ENCODE data around the gene IFNAR1. TPM values are rescaled to one million over a fixed set of nuclear protein-coding genes. Genes with fewer than 3 reads are reported as not detected.

Gene IFNAR1
- total RNA-seq, 3 donors from 2014 or later: 30.2 to 44.8 (median 42.9) TPM

DNA sequence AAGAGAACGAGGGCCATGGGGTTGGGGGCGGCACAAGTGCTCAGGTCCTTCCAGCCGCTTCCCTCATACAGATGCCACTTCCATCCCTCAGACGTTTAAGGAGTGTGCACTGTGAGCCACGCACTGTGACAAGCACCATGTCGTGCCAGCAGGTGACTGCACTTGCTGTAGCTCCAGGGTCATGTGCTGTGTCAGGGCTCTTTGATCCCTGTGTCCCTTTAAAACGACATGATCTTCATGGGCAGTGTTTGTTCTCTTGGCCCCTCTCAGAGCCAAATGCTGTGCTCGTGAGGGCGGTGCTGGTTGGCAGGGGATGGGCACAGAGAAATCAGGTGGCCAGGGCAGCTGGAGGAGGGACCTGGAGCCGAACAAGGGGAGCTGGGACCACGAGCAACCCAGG, 38.7 kb upstream of the IFNAR1 start:
- H3K4me3 ChIP-seq: no peak overlapping the region
- H3K36me3 ChIP-seq: no peaks in the 10 kb centered on the region
- intact Hi-C loops (cut with DNase I; ENCODE audit: low total_unique reads): no loop called here
- H3K9me3 ChIP-seq: no peaks in the 10 kb centered on the region
- peak overlapping the region; percentile 80 to 82 for H3K27ac ChIP-seq
- peaks cover 3 to 7% of the 10 kb centered on the region in 2 donors for H3K4me1 ChIP-seq
- DNase-seq (ENCODE audit: low spot score in 2 of 2): no peak
- no peak for TF ChIP-seq POLR2AphosphoS5 (IDR thresholded peaks at IDR 0.05)
- no peak for TF ChIP-seq CTCF (IDR thresholded peaks at IDR 0.05)
- no peak for TF ChIP-seq POLR2A (IDR thresholded peaks at IDR 0.05)
- H3K27me3 ChIP-seq: no peaks in the 10 kb centered on the region

GRCh38 chr21:33286600-33287456, 37.9 kb upstream of the IFNAR1 start:
- intact Hi-C loops (cut with DNase I; ENCODE audit: low total_unique reads): no loop called here
- no peaks in the 10 kb centered on the region for H3K36me3 ChIP-seq
- DNase-seq (ENCODE audit: low spot score in 2 of 2): no peak
- no peaks in the 10 kb centered on the region for H3K27me3 ChIP-seq
- no peaks in the 10 kb centered on the region for H3K9me3 ChIP-seq
- TF ChIP-seq CTCF (IDR thresholded peaks at IDR 0.05) (no peak), POLR2AphosphoS5 (IDR thresholded peaks at IDR 0.05) (no peak), POLR2A (IDR thresholded peaks at IDR 0.05) (no peak)
- peaks cover 3 to 7% of the 10 kb centered on the region in 2 donors for H3K4me1 ChIP-seq
- H3K4me3 ChIP-seq: peak overlapping the region in 1 of 3 donors; percentile 5
- H3K27ac ChIP-seq: peak overlapping the region; percentile 80 to 82

DNA sequence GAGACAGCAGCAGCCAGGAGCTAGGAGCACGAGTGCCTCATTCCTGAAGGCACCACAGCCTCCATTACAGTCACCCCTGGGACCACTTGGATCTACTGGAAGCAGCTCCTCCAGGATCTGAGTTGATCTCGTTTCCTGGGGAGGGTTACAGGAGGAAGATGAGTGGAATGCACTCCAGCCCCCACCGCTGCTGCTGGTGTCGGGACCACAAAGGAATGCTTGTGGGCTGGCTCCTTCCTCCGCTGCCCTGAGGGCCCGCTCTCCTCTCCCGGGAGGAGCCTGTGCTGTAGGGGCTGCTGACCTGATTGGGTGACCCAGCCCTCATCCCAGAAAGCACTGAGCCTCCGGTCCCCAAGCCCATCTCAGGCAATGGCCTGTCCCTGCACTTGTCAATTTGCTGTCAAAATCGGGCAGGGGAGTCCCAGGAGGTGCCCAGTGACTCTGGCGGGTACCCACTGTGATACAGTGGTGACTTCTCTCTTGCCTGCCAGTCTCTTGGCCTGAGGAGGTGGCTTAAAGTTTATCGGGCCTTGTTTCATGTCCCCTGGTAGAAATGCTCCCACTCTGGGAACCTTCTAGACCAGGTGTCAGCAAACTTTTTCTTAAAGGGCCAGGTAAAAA, 35.5 kb upstream of the IFNAR1 start:
- peak overlapping the region; percentile 52 to 82 for H3K27ac ChIP-seq
- no peaks in the 10 kb centered on the region for H3K27me3 ChIP-seq
- H3K4me1 ChIP-seq: peaks cover 3 to 7% of the 10 kb centered on the region in 2 donors
- no peak overlapping the region for H3K4me3 ChIP-seq
- H3K9me3 ChIP-seq: no peaks in the 10 kb centered on the region
- TF ChIP-seq POLR2AphosphoS5 (IDR thresholded peaks at IDR 0.05): no peak
- no peak for TF ChIP-seq CTCF (IDR thresholded peaks at IDR 0.05)
- intact Hi-C loops (cut with DNase I; ENCODE audit: low total_unique reads): no loop called here
- DNase-seq (ENCODE audit: low spot score in 2 of 2): no peak
- H3K36me3 ChIP-seq: no peaks in the 10 kb centered on the region

GRCh38 chr21:33290441-33290840, 34.3 kb upstream of the IFNAR1 start:
- intact Hi-C loops (cut with DNase I; ENCODE audit: low total_unique reads): no loop called here
- no peaks in the 10 kb centered on the region for H3K27me3 ChIP-seq
- no peak overlapping the region for H3K4me3 ChIP-seq
- no peaks in the 10 kb centered on the region for H3K36me3 ChIP-seq
- H3K27ac ChIP-seq: no peak overlapping the region
- no peaks in the 10 kb centered on the region for H3K9me3 ChIP-seq
- TF ChIP-seq CTCF (IDR thresholded peaks at IDR 0.05) (no peak), POLR2A (IDR thresholded peaks at IDR 0.05) (no peak), POLR2AphosphoS5 (IDR thresholded peaks at IDR 0.05) (no peak)
- peaks cover 3 to 7% of the 10 kb centered on the region in 2 donors for H3K4me1 ChIP-seq
- no peak for DNase-seq (ENCODE audit: low spot score in 2 of 2)

DNA sequence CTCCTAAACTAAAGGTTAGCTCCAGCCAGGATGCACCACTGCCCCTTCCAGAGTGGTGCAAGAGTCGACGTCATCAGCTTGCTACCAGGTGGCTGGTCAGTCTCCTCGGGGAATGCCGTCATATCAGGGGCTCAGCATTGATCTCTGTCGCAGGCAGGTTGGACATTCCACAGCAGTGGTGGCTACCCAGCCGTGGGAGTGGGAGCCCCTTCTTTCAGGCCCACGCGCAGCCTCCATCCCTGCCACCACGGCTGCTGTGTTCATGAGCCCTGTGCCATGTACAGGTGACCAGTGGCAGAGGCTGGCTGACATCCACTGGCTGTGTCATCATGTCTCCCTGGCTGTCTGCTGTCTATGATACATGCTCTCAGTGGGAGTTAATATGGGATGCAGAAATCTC, 33.1 kb upstream of the IFNAR1 start:
- H3K36me3 ChIP-seq: no peaks in the 10 kb centered on the region

More for the DNA sequence above, 33.1 kb upstream of the IFNAR1 start:
- H3K27me3 ChIP-seq: no peaks in the 10 kb centered on the region
- no peak overlapping the region for H3K4me3 ChIP-seq
- no peaks in the 10 kb centered on the region for H3K9me3 ChIP-seq
- intact Hi-C loops (cut with DNase I; ENCODE audit: low total_unique reads): no loop called here
- TF ChIP-seq POLR2A (IDR thresholded peaks at IDR 0.05) (no peak), CTCF (IDR thresholded peaks at IDR 0.05) (no peak), POLR2AphosphoS5 (IDR thresholded peaks at IDR 0.05) (no peak)
- no peak for DNase-seq (ENCODE audit: low spot score in 2 of 2)
- no peak overlapping the region for H3K27ac ChIP-seq
- peaks cover under 1 to 7% of the 10 kb centered on the region in 2 donors for H3K4me1 ChIP-seq

Measured in breast epithelium (tissue), 4 donors.